ENCODE measurements around the gene MEX3D.

DNA sequence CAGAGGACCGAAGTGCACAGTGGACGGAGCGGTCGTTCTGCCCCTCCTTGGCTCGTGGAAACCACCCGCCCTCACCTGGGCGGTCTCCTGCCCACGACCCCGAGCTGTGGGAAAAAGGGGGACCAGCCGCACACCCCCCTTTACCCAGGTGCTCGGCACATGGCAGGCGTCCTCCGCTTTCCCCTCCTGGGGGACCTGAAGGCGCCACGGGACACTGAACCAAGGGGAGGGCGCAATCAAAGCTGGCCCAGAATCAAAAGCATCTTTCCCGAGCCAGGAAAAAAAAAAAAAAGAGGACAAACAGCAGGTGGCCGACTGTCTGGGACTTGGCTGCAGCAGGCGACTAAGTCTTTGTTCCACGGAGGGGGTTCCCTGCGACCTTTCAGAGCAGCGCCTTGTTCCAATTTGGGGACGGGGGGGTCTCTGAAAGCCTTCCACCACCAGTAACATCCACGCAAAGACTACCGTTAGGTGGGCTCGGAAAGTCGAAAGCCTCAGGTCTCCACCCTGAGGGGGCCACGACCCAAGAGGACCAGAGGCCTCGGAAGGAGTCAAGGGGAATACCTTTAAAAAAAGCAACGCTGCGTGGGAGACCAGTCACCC is 23.4 kb upstream of the MEX3D start:
- TF ChIP-seq POLR2A (IDR thresholded peaks at IDR 0.05) = no peak
- TF ChIP-seq CTCF (IDR thresholded peaks at IDR 0.05) = no peak

Data from body of pancreas (tissue), 4 donors.